ENCODE measurements around the gene NDUFA13.

NDUFA13 gene

DNA sequence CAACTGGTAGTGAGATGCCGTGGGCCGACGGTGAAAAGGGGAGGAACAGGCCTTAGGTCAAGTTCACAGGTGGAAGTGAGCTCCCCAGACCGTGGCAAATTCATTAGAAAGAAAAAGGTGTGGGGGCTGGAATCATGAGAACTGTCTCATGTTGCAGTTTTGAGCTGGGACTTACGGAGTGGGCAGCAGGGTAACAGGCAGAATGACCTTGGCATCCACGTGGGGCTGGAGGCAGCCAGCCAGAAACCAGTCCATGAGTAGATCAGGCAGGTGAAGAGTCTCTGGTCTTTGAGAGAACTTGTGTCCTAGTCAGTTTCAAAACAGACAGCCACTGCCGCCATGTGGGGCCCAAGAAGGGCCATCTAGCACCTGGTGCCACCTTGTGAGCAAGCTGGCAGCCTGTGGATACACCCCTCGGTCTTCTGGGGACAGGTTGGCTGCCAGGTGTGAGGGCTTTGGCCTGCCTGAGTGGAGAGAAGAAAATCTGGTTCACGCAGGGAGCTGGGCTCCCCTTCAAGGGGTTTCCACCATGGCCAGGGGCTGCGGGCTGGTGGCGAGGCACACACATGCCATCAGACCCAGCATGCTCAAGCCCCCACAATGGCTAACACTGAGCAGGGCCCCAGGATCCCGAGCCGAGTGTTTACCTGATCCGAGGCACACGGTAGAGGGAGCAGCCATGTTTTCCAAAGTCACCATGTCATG lies 24.6 kb upstream of the NDUFA13 start:
- Histone ChIP-seq H3K9me3 (ENCODE audit: low read length) (no peaks in the 10 kb centered on the region), H3K9me2 (ENCODE audit: low read depth, low read length) (no peaks in the 10 kb centered on the region), H3K79me2 (ENCODE audit: insufficient read depth, low read length) (peaks cover 6% of the 10 kb centered on the region; the same call in 1 of the 2 replicates), H3K4me1 (ENCODE audit: insufficient read depth, low read length, severe bottlenecking) (peaks cover 39% of the 10 kb centered on the region), H3K27me3 (ENCODE audit: insufficient read depth, low read length) (no peaks in the 10 kb centered on the region), H3K9ac (ENCODE audit: low read length) (no peak overlapping the region), H4K20me1 (ENCODE audit: insufficient read depth, low read length) (no peaks in the 10 kb centered on the region), H3F3A (ENCODE audit: insufficient read depth, low read length) (0 out of 2 replicates have a peak, but pooled peaks cover 8% of the 10 kb centered on the region), H3K27ac (ENCODE audit: low read depth, low read length, poor library complexity, severe bottlenecking) (no peak overlapping the region), H3K4me3 (ENCODE audit: low read depth, low read length, poor library complexity, severe bottlenecking) (no peak overlapping the region), H3K36me3 (ENCODE audit: insufficient read depth, low read length) (peaks cover 57% of the 10 kb centered on the region), H2AFZ (ENCODE audit: low read length) (no peak overlapping the region), H3K4me2 (ENCODE audit: low read length) (no peak overlapping the region)
- TF ChIP-seq, protein P1, sequence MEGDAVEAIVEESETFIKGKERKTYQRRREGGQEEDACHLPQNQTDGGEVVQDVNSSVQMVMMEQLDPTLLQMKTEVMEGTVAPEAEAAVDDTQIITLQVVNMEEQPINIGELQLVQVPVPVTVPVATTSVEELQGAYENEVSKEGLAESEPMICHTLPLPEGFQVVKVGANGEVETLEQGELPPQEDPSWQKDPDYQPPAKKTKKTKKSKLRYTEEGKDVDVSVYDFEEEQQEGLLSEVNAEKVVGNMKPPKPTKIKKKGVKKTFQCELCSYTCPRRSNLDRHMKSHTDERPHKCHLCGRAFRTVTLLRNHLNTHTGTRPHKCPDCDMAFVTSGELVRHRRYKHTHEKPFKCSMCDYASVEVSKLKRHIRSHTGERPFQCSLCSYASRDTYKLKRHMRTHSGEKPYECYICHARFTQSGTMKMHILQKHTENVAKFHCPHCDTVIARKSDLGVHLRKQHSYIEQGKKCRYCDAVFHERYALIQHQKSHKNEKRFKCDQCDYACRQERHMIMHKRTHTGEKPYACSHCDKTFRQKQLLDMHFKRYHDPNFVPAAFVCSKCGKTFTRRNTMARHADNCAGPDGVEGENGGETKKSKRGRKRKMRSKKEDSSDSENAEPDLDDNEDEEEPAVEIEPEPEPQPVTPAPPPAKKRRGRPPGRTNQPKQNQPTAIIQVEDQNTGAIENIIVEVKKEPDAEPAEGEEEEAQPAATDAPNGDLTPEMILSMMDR (IDR thresholded peaks at IDR 0.05; ENCODE audit: low read length), result no peak
- no peak for TF ChIP-seq EZH2 (IDR thresholded peaks at IDR 0.05; ENCODE audit: borderline replicate concordance, low read length)

DNA sequence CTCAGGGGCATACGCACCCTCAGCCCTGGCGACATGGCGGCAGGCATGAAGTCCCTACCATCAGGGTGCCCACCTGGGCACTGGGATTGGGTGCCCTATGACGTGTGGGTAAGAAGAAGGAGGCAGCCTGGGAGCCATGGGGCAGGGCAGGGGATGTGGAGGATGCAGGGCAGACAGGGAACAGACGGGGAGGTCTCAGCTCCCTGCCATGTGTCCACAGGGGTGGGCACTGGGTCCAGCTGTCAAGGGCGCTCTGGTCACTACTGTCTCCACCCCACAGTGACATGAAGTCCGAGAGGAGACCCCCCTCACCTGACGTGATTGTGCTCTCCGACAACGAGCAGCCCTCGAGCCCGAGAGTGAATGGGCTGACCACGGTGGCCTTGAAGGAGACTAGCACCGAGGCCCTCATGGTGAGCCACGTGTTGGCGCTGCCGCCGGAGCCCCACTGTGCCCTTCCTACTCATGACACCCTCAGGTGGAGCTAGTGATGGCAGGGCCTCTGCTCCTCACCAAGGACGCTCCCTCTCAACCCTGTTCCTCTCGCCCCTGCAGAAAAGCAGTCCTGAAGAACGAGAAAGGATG lies 23.9 kb upstream of the NDUFA13 start:
- no peak for TF ChIP-seq EZH2 (IDR thresholded peaks at IDR 0.05; ENCODE audit: borderline replicate concordance, low read length)
- TF ChIP-seq, protein P1 (IDR thresholded peaks at IDR 0.05; ENCODE audit: low read length), result no peak
- H3K9ac ChIP-seq (ENCODE audit: low read length), result no peak overlapping the region
- peaks cover 63% of the 10 kb centered on the region for H3K36me3 ChIP-seq (ENCODE audit: insufficient read depth, low read length)
- H3K79me2 ChIP-seq (ENCODE audit: insufficient read depth, low read length), result peaks cover 6% of the 10 kb centered on the region; the same call in 1 of the 2 replicates
- no peaks in the 10 kb centered on the region for H3K27me3 ChIP-seq (ENCODE audit: insufficient read depth, low read length)
- no peak overlapping the region for H3K27ac ChIP-seq (ENCODE audit: low read depth, low read length, poor library complexity, severe bottlenecking)
- no peaks in the 10 kb centered on the region for H3K9me3 ChIP-seq (ENCODE audit: low read length)
- no peaks in the 10 kb centered on the region for H3K9me2 ChIP-seq (ENCODE audit: low read depth, low read length)
- no peak overlapping the region for H3K4me3 ChIP-seq (ENCODE audit: low read depth, low read length, poor library complexity, severe bottlenecking)
- no peak overlapping the region for H2AFZ ChIP-seq (ENCODE audit: low read length)
- no peak overlapping the region for H3K4me2 ChIP-seq (ENCODE audit: low read length)
- 0 out of 2 replicates have a peak, but pooled peaks cover 8% of the 10 kb centered on the region for H3F3A ChIP-seq (ENCODE audit: insufficient read depth, low read length)
- H4K20me1 ChIP-seq (ENCODE audit: insufficient read depth, low read length), result no peaks in the 10 kb centered on the region
- peaks cover 33% of the 10 kb centered on the region for H3K4me1 ChIP-seq (ENCODE audit: insufficient read depth, low read length, severe bottlenecking)

DNA sequence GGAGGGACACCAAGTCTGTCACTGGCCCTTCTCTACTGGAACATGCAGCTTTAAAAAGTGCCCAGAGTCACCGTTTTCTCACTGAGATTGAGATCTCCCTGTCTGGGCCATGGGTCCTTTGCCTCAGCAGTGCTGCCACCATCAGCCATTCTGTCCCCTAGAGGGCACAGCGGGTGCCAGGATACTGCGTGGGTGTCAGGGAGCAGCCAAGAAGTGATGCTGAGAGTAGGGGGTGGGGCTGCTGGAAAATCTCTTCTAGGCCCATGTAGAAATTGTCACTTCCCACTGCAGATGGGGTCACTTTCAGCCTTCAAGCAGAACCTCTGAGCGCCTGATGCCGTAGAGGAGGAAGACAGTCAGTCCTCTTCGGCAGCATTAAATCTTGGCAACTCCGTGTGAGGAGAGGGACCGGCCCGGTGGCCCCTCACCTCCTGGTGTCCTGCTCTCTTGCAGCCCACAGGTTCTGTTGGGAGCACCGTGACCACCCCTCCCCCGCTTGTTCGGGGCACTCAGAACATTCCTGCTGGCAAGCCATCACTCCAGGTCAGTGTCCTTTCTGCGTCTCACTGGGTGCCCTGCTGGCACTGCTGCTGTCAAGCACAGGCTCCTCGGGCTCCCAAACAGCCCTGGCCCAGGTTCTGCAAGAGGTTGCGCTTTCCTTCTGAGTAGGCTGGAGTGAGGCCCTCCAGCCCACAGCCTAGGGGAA lies 22.0 kb upstream of the NDUFA13 start:
- TF ChIP-seq EZH2 (IDR thresholded peaks at IDR 0.05; ENCODE audit: borderline replicate concordance, low read length), result no peak
- TF ChIP-seq, protein P1 (IDR thresholded peaks at IDR 0.05; ENCODE audit: low read length), result peak; percentile 7; the same call in 1 of the 2 replicates
- H3K9ac ChIP-seq (ENCODE audit: low read length), result no peak overlapping the region
- H3K4me1 ChIP-seq (ENCODE audit: insufficient read depth, low read length, severe bottlenecking), result peaks cover 14% of the 10 kb centered on the region
- H3F3A ChIP-seq (ENCODE audit: insufficient read depth, low read length), result 0 out of 2 replicates have a peak, but pooled peaks cover 8% of the 10 kb centered on the region
- H4K20me1 ChIP-seq (ENCODE audit: insufficient read depth, low read length), result no peaks in the 10 kb centered on the region
- no peaks in the 10 kb centered on the region for H3K9me3 ChIP-seq (ENCODE audit: low read length)
- H2AFZ ChIP-seq (ENCODE audit: low read length), result no peak overlapping the region
- H3K36me3 ChIP-seq (ENCODE audit: insufficient read depth, low read length), result peaks cover 82% of the 10 kb centered on the region
- no peak overlapping the region for H3K27ac ChIP-seq (ENCODE audit: low read depth, low read length, poor library complexity, severe bottlenecking)
- H3K9me2 ChIP-seq (ENCODE audit: low read depth, low read length), result no peaks in the 10 kb centered on the region
- peaks cover 6% of the 10 kb centered on the region; the same call in 1 of the 2 replicates for H3K79me2 ChIP-seq (ENCODE audit: insufficient read depth, low read length)
- H3K4me3 ChIP-seq (ENCODE audit: low read depth, low read length, poor library complexity, severe bottlenecking), result no peak overlapping the region
- no peak overlapping the region for H3K4me2 ChIP-seq (ENCODE audit: low read length)
- H3K27me3 ChIP-seq (ENCODE audit: insufficient read depth, low read length), result no peaks in the 10 kb centered on the region
